GM21528 (cell line): ENCODE results near the gene PTBP1.
"Not testable (repeated sequence)": the region's sequence is repeated elsewhere in the genome, so short reads cannot be mapped to it uniquely, and the experiment has no call there.

Experiments used
- ATAC-seq: cut with Tn5 transposase; IDR thresholded peaks from one replicate; pipeline ENCODE4 v1.9.1; 2021; ENCODE audit warnings: mild to moderate bottlenecking, moderate library complexity; ENCODE audit not compliant: unreplicated experiment, low FRiP score

The PTBP1 gene

DNA sequence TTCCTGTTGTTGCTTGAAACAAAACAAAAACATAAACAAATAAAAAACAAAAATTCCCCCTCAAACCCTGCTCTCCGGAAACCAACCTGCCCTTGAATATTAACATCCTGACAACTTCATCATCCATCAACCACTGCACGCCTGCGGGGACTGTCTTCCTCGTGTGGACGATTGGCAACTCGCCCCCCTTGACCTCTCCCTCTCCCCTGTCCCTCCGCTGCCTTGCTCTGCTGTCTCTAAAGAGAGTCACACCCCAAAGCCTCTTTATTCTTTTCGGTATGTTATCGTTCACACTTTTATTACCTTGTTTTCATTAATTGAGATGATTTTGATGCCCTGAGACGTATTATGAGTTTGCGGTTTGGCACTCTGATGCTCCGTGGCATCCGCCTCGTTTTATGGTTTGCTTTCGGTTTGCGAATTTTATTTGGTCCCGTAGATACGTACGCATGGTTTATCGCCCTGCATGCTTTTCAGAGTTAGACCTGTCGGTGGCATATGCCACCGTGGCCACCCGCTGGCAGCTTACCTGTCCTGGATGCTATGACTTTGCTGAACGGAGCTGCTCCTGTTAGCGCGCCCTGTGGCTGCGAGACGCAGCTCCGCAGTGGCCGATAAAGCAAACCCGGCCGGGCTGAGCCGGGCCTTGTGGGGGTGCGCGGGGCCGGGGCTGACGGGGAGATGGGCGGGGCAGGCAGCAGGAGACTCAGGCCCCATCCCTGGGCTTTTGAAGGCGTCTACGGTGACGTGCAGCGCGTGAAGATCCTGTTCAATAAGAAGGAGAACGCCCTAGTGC is 10.6 kb downstream of the PTBP1 start:
- ATAC-seq, result no peak

DNA sequence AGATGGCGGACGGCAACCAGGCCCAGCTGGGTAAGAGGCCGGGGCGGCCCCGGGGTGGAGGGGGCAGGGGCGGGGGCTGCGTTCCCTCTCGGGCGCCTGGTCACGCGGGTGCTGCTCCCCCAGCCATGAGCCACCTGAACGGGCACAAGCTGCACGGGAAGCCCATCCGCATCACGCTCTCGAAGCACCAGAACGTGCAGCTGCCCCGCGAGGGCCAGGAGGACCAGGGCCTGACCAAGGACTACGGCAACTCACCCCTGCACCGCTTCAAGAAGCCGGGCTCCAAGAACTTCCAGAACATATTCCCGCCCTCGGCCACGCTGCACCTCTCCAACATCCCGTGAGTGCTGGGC is 11.1 kb downstream of the PTBP1 start:
- ATAC-seq, result no peak

DNA sequence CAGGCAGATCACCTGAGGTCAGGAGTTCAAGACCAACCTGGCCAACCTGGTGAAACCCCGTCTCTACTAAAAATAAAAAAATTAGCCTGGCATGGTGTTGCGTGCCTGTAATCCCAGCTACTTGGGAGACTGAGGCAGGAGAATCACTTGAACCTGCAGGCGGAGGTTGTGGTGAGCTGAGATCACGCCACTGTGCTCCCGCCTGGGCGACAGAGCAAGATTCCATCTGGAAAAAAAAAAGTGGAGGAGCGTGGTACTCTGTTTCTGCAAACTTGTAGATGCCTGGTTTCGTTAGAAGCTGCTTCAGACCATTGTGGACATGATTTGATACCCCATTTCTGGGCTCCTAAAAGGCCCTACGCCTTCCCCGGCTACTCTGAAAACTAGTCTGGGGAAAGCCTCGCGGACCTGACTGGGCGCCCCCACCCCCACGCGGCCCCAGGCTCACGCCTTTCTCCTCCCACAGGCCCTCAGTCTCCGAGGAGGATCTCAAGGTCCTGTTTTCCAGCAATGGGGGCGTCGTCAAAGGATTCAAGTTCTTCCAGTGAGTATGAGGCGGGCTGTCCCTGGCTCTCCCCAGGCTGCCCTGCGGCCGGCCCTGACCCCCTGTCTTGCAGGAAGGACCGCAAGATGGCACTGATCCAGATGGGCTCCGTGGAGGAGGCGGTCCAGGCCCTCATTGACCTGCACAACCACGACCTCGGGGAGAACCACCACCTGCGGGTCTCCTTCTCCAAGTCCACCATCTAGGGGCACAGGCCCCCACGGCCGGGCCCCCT is 13.0 kb downstream of the PTBP1 start:
- no peak for ATAC-seq

DNA sequence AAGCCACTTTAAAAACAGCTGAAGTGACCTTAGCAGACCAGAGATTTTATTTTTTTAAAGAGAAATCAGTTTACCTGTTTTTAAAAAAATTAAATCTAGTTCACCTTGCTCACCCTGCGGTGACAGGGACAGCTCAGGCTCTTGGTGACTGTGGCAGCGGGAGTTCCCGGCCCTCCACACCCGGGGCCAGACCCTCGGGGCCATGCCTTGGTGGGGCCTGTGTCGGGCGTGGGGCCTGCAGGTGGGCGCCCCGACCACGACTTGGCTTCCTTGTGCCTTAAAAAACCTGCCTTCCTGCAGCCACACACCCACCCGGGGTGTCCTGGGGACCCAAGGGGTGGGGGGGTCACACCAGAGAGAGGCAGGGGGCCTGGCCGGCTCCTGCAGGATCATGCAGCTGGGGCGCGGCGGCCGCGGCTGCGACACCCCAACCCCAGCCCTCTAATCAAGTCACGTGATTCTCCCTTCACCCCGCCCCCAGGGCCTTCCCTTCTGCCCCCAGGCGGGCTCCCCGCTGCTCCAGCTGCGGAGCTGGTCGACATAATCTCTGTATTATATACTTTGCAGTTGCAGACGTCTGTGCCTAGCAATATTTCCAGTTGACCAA is 13.7 kb downstream of the PTBP1 start:
- no peak for ATAC-seq

DNA sequence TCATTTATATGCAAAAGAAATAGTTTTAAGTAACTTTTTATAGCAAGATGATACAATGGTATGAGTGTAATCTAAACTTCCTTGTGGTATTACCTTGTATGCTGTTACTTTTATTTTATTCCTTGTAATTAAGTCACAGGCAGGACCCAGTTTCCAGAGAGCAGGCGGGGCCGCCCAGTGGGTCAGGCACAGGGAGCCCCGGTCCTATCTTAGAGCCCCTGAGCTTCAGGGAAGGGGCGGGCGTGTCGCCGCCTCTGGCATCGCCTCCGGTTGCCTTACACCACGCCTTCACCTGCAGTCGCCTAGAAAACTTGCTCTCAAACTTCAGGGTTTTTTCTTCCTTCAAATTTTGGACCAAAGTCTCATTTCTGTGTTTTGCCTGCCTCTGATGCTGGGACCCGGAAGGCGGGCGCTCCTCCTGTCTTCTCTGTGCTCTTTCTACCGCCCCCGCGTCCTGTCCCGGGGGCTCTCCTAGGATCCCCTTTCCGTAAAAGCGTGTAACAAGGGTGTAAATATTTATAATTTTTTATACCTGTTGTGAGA is 14.3 kb downstream of the PTBP1 start:
- ATAC-seq, result no peak

DNA sequence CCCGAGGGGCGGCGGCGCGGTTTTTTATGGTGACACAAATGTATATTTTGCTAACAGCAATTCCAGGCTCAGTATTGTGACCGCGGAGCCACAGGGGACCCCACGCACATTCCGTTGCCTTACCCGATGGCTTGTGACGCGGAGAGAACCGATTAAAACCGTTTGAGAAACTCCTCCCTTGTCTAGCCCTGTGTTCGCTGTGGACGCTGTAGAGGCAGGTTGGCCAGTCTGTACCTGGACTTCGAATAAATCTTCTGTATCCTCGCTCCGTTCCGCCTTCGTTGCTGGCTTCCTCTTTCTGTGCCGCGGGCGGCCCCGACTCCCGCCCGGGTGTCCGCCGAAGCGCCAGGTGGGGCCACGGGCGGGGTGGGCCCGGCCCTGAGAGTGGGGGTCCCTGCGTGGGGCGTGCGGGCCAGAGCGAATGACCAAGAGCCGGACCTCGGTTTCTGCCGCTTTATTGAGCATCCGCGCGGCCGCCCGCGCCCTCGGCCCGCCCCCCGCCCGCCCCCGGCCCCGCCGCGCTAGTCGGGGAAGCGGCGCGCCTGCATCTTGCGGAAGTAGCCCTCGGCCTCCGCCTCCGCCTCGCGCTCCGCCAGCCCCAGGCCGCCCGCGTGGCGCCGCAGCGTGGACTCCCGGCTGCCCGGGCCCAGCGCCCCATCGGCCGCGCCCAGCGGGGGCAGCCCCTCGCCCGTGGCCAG is 14.9 kb downstream of the PTBP1 start:
- ATAC-seq, result no peak

DNA sequence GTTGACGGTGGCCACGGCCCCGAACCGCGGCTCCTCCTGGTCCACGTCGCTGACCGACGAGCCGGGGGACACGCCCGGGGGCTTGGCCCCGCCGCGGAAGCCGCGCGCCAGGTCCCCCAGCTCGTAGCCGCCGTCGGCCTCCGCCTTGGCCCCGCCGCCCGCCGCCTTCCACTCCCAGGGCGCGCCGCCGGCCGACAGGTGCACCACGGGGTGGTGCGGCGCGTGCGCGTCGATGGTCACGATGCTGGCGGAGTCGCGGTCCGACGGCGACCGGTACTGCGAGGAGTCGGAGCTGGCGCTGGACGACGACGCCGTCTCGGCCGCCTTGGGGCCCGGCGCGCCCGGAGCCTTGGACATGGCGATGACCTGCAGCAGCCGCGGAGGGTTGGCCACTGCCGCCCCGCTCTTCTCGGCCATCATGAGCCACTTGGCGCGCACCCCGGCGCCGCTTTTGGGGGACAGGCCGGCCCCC is 15.5 kb downstream of the PTBP1 start:
- no peak for ATAC-seq

DNA sequence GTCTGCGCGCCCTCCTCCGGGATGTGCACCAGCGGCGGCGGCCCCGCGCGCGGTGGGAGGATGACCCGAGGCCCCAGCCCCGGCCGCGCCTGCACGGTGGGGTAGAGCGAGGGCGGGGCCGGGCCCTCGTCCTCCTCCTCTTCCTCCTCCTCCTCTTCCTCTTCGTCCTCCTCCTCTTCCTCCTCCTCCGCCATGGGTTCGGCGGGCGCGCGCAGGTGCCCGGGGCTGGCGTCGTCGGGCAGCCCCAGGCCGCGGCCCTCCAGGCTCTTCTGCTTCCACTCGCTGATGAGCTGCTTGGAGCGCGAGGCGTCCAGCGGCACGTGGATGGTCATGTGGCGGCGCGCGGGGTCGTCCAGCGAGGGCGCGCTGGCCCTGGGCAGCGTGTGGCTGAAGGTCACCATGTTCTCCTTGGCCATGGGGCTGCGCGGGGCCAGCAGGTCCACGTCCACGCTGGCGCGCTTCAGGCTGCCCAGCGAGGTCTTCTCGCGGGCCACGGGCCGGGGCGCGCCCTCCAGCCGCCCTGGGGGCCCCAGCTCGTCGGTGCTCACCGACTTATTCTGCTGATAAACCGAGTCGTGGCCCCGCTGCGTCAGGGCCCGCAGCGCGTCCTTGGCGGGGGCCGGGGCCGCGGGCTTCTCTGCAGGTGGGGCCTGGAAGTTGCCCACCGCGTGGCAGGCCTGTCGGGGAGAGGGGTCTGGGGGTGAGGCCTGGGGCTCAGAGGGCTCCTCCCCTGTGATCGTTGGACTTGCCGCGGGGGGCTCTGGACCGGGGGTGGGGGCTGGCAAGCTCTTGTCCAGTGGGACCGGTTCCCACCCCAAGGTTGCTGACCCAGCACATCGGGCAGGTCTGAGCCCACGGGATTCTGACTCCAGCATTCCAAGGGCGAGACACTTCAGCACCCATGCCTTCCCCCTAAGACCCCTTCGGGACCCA is 16.2 kb downstream of the PTBP1 start:
- no peak for ATAC-seq

DNA sequence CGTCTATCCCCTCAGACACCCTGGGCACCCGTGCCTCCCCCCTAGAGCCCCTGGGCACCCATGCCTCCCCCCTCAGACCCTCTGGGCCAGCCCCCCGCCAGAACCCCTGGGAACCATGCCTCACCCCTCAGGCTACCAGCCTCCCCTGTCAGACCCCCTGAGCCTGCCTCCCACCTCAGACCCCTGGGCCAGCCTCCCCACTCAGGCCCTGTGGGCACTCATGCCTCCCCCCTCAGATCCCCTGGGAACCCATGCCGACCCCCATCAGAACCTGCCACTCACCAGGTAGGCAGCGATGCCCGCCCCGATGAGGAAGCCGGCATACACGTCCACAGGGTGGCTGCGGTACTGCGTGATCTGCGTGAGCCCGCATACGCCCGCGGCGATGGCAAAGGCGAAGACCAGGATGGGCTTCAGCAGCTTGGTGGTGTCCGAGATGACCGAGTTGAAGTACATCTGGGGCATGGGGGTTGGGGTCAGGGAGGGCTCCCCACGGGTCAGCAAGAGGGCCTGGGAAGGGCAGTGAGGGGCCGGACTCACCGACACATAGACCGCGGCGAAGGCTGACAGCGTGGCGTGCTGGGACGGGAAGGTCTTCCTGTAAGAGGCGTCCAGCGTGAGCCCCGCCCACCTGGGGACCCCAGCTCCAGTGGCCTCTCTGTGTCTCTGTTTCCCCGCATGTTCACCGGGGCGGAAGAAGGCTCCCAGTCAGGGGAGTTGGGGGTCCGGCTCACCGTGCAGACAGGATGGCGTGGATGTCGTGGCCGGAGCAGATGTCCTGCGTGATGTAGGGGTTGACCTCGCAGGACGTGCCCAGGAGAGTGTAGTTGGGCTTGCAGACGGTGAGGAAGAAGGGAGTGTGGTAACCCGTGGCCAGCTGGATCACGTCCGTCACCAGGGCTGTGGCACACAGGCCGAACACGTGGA is 17.2 kb downstream of the PTBP1 start:
- ATAC-seq, result no peak

DNA sequence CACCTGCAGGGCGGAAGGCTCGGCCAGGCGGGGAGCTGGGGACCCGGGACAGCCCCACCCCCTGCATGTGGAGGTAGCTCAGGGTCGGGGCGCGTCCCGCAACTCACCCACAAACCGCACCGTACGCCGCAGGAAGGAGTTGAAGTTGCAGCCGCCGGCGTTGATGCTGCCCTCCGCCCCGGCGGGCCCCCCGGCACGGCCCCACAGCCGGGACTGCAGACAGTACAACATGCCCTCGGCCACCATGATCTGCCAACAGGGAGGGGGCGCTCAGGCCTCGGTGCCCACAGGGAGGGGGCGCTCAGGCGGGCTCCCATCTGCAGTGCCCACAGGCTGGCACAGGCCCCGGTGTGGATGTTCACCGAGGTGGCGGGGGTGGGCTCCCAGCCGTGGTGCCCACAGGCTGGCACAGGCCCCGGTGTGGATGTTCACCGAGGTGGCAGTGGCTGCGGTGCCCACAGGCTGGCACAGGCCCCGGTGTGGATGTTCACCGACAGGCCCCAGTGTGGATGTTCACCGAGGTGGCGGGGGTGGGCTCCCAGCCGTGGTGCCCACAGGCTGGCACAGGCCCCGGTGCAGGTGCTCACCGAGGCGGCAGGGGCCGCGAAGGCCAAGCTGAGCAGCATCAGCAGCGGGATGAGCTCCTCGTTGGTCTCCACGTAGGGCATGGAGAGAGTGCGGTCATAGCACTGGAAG is 18.0 kb downstream of the PTBP1 start:
- no peak for ATAC-seq

DNA sequence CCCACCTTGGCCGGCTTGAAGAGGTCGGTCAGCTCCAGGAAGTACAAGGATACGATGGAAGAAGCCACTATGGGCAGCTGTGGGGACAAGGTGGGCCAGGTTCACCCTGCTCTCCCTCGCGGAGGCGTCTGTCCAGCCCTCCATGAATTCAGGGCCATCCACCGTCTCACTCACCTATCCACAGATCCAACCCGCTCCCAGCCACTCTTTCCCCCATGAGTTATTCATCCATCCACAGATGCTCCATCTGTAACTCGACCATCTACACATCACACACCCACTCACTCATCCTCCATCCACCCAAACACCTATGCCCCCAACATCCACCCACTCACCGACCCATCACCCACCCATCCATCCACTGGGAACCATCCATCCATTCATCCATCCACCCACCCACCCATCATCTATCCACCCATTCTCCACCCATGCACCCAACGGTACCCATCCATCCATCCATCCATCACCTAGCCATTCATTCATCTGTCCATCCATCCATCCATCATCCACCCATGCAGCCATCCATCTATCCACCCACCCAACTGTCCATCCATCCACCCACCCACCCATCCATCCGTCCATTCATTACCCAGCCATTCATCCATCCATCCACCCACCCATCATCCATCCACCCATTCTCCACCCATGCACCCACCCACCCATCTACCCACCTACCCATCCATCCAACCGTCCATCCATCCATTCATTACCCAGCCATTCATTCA is 18.7 kb downstream of the PTBP1 start:
- no peak for ATAC-seq

DNA sequence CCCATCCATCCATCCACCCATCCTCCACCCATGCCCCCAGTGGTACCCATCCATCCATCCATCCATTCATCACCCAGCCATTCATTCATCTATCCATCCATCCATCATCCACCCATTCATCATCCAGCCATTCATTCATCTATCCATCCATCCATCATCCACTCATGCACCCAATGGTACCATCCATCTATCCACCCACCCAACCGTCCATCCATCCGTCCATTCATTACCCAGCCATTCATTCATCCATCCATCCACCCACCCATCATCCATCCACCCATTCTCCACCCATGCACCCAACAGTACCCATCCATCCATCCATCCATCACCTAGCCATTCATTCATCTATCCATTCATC is 19.2 kb downstream of the PTBP1 start:
- no peak for ATAC-seq

DNA sequence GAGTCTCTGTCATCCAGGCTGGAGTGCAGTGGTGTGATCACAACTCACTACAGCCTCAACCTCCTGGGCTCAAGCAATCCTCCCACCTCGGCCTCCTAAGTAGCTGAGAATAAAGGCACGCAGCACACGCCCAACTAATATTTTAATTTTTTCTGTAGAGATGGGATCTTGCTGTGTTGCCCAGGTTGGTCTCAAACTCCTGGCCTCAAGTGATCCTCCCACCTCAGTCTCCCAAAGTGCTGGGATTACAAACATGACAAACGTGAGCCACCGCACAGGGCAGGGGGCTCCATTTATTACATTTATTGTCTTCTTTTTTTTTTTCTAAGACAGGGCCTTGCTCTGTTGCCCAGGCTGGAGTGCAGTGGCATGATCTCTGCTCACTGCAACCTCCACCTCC is 23.0 kb downstream of the PTBP1 start:
- not testable (repeated sequence) for ATAC-seq

DNA sequence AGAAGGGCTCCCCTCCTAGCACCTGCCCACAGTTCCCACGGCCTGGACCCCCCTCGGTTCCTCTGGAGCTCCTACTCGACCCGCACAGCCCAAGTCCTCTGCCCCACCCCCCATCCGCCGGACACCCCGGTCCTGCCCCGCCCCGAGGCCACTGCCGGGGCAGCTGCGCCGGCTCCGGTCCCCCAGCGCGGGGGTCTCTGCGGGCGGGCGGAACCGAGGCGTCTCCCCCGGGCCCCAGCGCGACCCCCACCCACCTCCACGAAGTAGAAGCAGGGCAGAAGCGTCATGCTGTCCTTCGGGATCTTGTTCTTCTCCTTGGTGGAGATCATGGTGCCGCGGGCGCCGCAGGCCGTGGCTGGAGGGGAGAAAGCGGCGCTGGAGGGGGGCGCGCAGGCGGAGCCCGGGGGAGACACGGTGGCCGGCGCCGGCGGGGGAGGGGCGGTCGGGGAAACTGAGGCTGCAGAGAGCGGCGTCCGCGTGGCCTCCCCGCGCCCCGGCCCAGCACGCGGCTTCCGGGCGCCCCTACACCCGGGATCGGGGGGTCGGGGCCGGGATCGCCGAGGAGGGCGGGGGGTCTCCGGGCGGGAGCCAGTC is 24.1 kb downstream of the PTBP1 start:
- ATAC-seq, result no peak

DNA sequence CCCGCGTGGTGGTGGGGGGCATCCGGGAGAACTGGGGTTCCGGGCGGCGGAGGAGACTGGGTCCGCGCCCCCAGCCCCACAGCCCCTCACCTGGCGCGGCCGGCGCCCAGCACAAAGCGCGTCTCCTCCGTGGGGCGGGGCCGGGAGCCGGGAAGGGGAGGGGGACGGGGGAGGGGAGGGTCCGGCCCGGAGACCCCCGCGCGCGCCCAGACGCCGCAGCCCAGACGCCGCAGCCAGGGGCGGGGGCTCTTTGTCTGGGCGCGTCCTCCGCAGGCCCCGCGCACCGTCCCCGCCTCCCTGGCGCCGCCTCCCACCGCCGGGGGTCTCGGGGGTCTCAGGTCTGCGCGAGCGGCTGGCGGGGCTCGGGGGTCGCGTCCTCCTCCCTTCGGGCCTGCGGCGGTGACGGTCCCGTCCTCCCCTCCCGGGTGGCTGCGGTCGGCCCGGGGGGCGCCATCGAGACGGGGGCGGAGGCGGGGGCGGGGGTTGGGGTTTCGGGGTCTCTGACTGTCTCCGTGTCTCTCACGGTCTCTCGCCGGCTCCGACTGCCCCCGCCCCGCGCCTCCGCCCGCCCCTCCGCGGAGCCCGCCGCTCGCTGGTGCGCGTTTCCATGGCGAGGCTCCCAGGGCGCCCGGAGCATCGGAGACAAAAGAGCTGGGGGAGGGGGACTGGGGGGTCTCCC is 24.7 kb downstream of the PTBP1 start, which contains the start of gene PLPPR3:
PLPPR3 (minus strand) TSS at position 131 of the 679 bp plus-strand sequence. CDS start 396 bp downstream, outside the sequence.
- no peak for ATAC-seq

DNA sequence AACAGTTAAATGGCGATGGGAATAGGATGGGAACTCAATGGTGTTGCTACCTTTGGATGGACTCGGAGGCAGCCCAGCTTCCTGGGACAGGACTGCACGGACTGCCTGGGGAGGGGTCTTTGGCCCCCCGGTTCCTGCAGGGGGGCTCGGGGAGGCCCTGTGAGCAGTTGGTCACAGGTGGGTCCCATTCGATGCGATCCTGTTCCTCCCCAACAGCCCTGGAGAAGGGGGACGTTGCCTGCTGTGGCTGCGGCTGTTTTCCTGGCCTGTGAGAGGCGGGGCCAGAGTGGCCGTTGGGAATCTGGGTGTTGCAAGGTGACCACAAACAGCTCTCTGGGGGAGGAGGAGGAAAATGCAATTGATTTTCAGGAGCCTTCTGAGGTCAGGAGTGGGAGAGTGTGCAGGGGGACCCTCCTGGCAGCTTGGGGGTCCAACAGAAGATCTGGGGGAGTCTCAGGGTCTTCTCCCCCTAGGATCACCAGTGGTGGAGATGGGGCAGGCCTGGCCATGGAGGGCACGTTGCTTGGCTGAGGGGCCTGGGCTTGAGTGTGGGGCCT is 26.4 kb downstream of the PTBP1 start:
- ATAC-seq, result no peak
